WTC11 (cell line): ENCODE data around the gene EBP. TPM values are rescaled to one million over a fixed set of nuclear protein-coding genes. Genes with fewer than 3 reads are reported as not detected.

Experiments used
- ATAC-seq: fragments of 200-7000 bp; cut with Tn5 transposase; 2 replicates; pipeline ENCODE4 v1.10.0; 2021; ENCODE audit warnings: mild to moderate bottlenecking, moderate library complexity
- CTCF ChIA-PET: fragments of 300-600 bp; sonication (Branson Sonifier 250); formaldehyde crosslinking; loops from one replicate; lab custom pipeline; 2021; ENCODE audit warnings: antibody characterized with exemption; lab: Charles Lee
- POLR2A ChIA-PET: fragments of 350-600 bp; sonication (Branson Sonifier 250); formaldehyde crosslinking; loops from one replicate; lab custom pipeline; 2021; ENCODE audit warnings: antibody characterized with exemption; lab: Charles Lee
- DNase-seq: peaks from one replicate; pipeline ENCODE4 v3.0.0; 2021; ENCODE audit warnings: low spot score
- H3K27ac Mint-ChIP-seq: 2 replicates; pipeline ENCODE4 v1.8.0; 2021; ENCODE audit warnings: mixed read lengths
- H3K27me3 Mint-ChIP-seq: 2 replicates; pipeline ENCODE4 v1.8.0; 2021; ENCODE audit warnings: low read depth, mild to moderate bottlenecking, moderate library complexity, mixed read lengths
- H3K36me3 Mint-ChIP-seq: 2 replicates; pipeline ENCODE4 v1.8.0; 2021; ENCODE audit warnings: mixed read lengths
- H3K4me1 Mint-ChIP-seq: 2 replicates; pipeline ENCODE4 v1.8.0; 2022; ENCODE audit warnings: mixed read lengths
- H3K4me3 Mint-ChIP-seq: 2 replicates; pipeline ENCODE4 v1.8.0; 2021; ENCODE audit warnings: mild to moderate bottlenecking, moderate library complexity, mixed read lengths
- H3K9me3 Mint-ChIP-seq: 2 replicates; pipeline ENCODE4 v1.8.0; 2021; ENCODE audit warnings: mixed read lengths
- FOXJ3 ChIP-seq: sonication (generic); formaldehyde crosslinking; IDR thresholded peaks from 2 replicates; pipeline ENCODE4 v1.9.0; 2021; ENCODE audit warnings: missing genetic modification reagents, mild to moderate bottlenecking, borderline replicate concordance
- FOXP1 ChIP-seq: sonication (generic); formaldehyde crosslinking; IDR thresholded peaks from 2 replicates; pipeline ENCODE4 v1.8.0; 2022; ENCODE audit warnings: missing genetic modification reagents, mild to moderate bottlenecking, moderate library complexity, borderline replicate concordance
- GTF2I ChIP-seq: fragments of 250-450 bp; sonication (Bioruptor Pico); conservative IDR thresholded peaks from 2 replicates; pipeline ENCODE4 v1.4.0; 2021; ENCODE audit warnings: mild to moderate bottlenecking
- HMGA2 ChIP-seq: fragments of 250-450 bp; sonication (Bioruptor Pico); IDR thresholded peaks from 2 replicates; pipeline ENCODE4 v1.4.0; 2021; ENCODE audit warnings: mild to moderate bottlenecking, moderate library complexity
- JUN ChIP-seq: sonication (generic); formaldehyde crosslinking; IDR thresholded peaks from 2 replicates; pipeline ENCODE4 v1.8.0; 2023; ENCODE audit warnings: mild to moderate bottlenecking, missing genetic modification reagents
- KAT7 ChIP-seq: sonication (generic); formaldehyde crosslinking; IDR thresholded peaks from 2 replicates; pipeline ENCODE4 v1.8.1; 2023; ENCODE audit warnings: missing genetic modification reagents, mild to moderate bottlenecking, borderline replicate concordance
- MYBL2 ChIP-seq: sonication (generic); formaldehyde crosslinking; IDR thresholded peaks from 2 replicates; pipeline ENCODE4 v1.8.1; 2023; ENCODE audit warnings: mild to moderate bottlenecking, moderate library complexity, missing genetic modification reagents
- NFATC4 ChIP-seq: fragments of 250-450 bp; sonication (Bioruptor Pico); IDR thresholded peaks from 2 replicates; pipeline ENCODE4 v1.9.0; 2021; ENCODE audit warnings: mild to moderate bottlenecking
- NFYB ChIP-seq: sonication (generic); formaldehyde crosslinking; conservative IDR thresholded peaks from 2 replicates; pipeline ENCODE4 v1.8.0; 2022; ENCODE audit warnings: low read depth, missing genetic modification reagents
- NR3C1 ChIP-seq: sonication (generic); formaldehyde crosslinking; conservative IDR thresholded peaks from 2 replicates; pipeline ENCODE4 v1.8.1; 2023; ENCODE audit warnings: low read depth, mild to moderate bottlenecking, missing genetic modification reagents
- PRRX2 ChIP-seq: fragments of 250-450 bp; sonication (Bioruptor Pico); IDR thresholded peaks from 2 replicates; pipeline ENCODE4 v1.8.0; 2021; ENCODE audit warnings: mild to moderate bottlenecking
- ZBTB21 ChIP-seq: sonication (generic); formaldehyde crosslinking; IDR thresholded peaks from 2 replicates; pipeline ENCODE4 v1.8.1; 2023; ENCODE audit warnings: mild to moderate bottlenecking, missing genetic modification reagents, borderline replicate concordance
- ZNF232 ChIP-seq: sonication (generic); formaldehyde crosslinking; IDR thresholded peaks from 2 replicates; pipeline ENCODE4 v1.8.0; 2022; ENCODE audit warnings: mild to moderate bottlenecking, missing genetic modification reagents
- ZNF396 ChIP-seq: fragments of 250-450 bp; sonication (Bioruptor Pico); IDR thresholded peaks from 2 replicates; pipeline ENCODE4 v1.8.0; 2021; ENCODE audit warnings: mild to moderate bottlenecking, moderate library complexity, borderline replicate concordance
- ZNF423 ChIP-seq: fragments of 250-450 bp; sonication (Bioruptor Pico); IDR thresholded peaks from 2 replicates; pipeline ENCODE4 v2.1.2; 2022; ENCODE audit warnings: mild to moderate bottlenecking, moderate library complexity
- total RNA-seq: library from RNA; stranded (reverse); gene quantifications from 3 replicates; pipeline ENCODE4 v1.2.3, GENCODE V29; 2021
- TF ChIP-seq, protein P1 (sequence below): fragments of 250-450 bp; sonication (Bioruptor Pico); IDR thresholded peaks from 2 replicates; pipeline ENCODE4 v1.9.0; 2021; ENCODE audit warnings: mild to moderate bottlenecking
- TF ChIP-seq, protein P2 (sequence below): sonication (generic); formaldehyde crosslinking; IDR thresholded peaks from 2 replicates; pipeline ENCODE4 v1.8.0; 2022; ENCODE audit warnings: missing genetic modification reagents
- TF ChIP-seq, protein P3 (sequence below): sonication (generic); formaldehyde crosslinking; IDR thresholded peaks from 2 replicates; pipeline ENCODE4 v1.8.1; 2022; ENCODE audit warnings: low read depth, missing genetic modification reagents, borderline replicate concordance
- TF ChIP-seq, protein P4 (sequence below): sonication (generic); formaldehyde crosslinking; IDR thresholded peaks from 2 replicates; pipeline ENCODE4 v1.8.0; 2022; ENCODE audit warnings: mild to moderate bottlenecking, missing genetic modification reagents
- TF ChIP-seq, protein P5 (sequence below): sonication (generic); formaldehyde crosslinking; IDR thresholded peaks from 2 replicates; pipeline ENCODE4 v1.8.0; 2023; ENCODE audit warnings: missing genetic modification reagents, mild to moderate bottlenecking, borderline replicate concordance
- TF ChIP-seq, protein P6 (sequence below): sonication (generic); formaldehyde crosslinking; IDR thresholded peaks from 2 replicates; pipeline ENCODE4 v1.8.1; 2023; ENCODE audit warnings: mild to moderate bottlenecking, missing genetic modification reagents, moderate library complexity

EBP gene
- total RNA-seq, 1 experiment from 2014 or later, result 129 TPM

DNA sequence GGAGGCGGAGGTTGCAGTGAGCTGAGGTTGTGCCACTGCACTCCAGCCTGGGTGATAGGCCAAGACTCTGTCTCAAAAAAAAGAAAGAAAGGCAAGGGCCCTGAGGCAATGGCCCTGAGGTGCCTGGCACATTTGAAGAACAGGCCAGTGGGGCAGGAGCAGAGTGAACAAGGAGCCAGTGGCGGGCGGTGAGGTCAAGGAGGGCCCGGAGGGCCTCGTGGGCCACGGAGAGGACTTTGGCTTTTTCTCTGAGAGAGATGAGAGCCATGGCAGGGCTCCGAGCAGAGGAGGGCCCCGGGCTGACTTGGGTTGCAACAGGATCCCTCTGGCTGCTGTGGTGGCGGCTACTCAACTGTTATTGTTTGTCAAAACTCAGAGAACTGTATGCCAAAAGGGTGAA lies 32.3 kb upstream of the EBP start:
- POLR2A ChIA-PET, result no interaction called here
- no peak for ATAC-seq
- Mint-ChIP-seq H3K4me3 (no peak overlapping the region), H3K4me1 (no peaks in the 10 kb centered on the region), H3K36me3 (no peaks in the 10 kb centered on the region), H3K27ac (no peak overlapping the region), H3K9me3 (no peaks in the 10 kb centered on the region), H3K27me3 (no peaks in the 10 kb centered on the region)
- TF ChIP-seq, protein P1, sequence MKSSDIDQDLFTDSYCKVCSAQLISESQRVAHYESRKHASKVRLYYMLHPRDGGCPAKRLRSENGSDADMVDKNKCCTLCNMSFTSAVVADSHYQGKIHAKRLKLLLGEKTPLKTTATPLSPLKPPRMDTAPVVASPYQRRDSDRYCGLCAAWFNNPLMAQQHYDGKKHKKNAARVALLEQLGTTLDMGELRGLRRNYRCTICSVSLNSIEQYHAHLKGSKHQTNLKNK, result no peak
- TF ChIP-seq, protein P2, sequence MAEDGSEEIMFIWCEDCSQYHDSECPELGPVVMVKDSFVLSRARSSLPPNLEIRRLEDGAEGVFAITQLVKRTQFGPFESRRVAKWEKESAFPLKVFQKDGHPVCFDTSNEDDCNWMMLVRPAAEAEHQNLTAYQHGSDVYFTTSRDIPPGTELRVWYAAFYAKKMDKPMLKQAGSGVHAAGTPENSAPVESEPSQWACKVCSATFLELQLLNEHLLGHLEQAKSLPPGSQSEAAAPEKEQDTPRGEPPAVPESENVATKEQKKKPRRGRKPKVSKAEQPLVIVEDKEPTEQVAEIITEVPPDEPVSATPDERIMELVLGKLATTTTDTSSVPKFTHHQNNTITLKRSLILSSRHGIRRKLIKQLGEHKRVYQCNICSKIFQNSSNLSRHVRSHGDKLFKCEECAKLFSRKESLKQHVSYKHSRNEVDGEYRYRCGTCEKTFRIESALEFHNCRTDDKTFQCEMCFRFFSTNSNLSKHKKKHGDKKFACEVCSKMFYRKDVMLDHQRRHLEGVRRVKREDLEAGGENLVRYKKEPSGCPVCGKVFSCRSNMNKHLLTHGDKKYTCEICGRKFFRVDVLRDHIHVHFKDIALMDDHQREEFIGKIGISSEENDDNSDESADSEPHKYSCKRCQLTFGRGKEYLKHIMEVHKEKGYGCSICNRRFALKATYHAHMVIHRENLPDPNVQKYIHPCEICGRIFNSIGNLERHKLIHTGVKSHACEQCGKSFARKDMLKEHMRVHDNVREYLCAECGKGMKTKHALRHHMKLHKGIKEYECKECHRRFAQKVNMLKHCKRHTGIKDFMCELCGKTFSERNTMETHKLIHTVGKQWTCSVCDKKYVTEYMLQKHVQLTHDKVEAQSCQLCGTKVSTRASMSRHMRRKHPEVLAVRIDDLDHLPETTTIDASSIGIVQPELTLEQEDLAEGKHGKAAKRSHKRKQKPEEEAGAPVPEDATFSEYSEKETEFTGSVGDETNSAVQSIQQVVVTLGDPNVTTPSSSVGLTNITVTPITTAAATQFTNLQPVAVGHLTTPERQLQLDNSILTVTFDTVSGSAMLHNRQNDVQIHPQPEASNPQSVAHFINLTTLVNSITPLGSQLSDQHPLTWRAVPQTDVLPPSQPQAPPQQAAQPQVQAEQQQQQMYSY (CRISPR knock-in tag), result no peak
- TF ChIP-seq ZNF423 (CRISPR knock-in tag) (no peak), FOXJ3 (CRISPR knock-in tag) (no peak), ZNF396 (CRISPR knock-in tag) (no peak), HMGA2 (CRISPR knock-in tag) (no peak), PRRX2 (CRISPR knock-in tag) (no peak), NFATC4 (no peak), NR3C1 (CRISPR knock-in tag) (no peak), GTF2I (CRISPR knock-in tag) (no peak), FOXP1 (CRISPR knock-in tag) (no peak), MYBL2 (CRISPR knock-in tag) (no peak), ZNF232 (no peak), JUN (CRISPR knock-in tag) (no peak), NFYB (CRISPR knock-in tag) (no peak)
- TF ChIP-seq, protein P3, sequence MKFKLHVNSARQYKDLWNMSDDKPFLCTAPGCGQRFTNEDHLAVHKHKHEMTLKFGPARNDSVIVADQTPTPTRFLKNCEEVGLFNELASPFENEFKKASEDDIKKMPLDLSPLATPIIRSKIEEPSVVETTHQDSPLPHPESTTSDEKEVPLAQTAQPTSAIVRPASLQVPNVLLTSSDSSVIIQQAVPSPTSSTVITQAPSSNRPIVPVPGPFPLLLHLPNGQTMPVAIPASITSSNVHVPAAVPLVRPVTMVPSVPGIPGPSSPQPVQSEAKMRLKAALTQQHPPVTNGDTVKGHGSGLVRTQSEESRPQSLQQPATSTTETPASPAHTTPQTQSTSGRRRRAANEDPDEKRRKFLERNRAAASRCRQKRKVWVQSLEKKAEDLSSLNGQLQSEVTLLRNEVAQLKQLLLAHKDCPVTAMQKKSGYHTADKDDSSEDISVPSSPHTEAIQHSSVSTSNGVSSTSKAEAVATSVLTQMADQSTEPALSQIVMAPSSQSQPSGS (CRISPR knock-in tag), result no peak
- TF ChIP-seq, protein P4, sequence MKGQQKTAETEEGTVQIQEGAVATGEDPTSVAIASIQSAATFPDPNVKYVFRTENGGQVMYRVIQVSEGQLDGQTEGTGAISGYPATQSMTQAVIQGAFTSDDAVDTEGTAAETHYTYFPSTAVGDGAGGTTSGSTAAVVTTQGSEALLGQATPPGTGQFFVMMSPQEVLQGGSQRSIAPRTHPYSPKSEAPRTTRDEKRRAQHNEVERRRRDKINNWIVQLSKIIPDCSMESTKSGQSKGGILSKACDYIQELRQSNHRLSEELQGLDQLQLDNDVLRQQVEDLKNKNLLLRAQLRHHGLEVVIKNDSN, result no peak
- CTCF ChIA-PET, result no interaction called here
- no peak for DNase-seq

DNA sequence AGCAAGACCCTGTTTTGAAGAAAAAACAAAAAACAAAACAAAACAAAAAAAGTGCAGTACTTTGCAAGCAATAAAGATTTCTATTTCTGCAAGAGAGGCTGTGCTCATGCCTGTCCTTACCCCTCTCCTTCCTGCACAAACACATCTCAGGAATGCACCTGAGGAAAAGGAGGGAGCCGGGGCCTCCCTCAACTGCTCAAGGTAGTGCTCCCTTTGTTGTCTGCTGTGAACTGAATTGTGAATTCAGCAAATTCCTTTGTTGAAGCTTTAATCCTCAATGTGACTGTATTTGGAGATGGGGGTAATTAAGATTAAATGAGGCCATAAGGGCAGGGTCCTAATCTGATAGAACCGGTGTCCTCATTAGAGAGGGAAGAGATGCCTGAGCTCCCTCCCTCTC lies 31.7 kb upstream of the EBP start:
- TF ChIP-seq KAT7 (no peak), ZBTB21 (CRISPR knock-in tag) (no peak), JUN (CRISPR knock-in tag) (no peak), ZNF232 (no peak)
- TF ChIP-seq, protein P5, sequence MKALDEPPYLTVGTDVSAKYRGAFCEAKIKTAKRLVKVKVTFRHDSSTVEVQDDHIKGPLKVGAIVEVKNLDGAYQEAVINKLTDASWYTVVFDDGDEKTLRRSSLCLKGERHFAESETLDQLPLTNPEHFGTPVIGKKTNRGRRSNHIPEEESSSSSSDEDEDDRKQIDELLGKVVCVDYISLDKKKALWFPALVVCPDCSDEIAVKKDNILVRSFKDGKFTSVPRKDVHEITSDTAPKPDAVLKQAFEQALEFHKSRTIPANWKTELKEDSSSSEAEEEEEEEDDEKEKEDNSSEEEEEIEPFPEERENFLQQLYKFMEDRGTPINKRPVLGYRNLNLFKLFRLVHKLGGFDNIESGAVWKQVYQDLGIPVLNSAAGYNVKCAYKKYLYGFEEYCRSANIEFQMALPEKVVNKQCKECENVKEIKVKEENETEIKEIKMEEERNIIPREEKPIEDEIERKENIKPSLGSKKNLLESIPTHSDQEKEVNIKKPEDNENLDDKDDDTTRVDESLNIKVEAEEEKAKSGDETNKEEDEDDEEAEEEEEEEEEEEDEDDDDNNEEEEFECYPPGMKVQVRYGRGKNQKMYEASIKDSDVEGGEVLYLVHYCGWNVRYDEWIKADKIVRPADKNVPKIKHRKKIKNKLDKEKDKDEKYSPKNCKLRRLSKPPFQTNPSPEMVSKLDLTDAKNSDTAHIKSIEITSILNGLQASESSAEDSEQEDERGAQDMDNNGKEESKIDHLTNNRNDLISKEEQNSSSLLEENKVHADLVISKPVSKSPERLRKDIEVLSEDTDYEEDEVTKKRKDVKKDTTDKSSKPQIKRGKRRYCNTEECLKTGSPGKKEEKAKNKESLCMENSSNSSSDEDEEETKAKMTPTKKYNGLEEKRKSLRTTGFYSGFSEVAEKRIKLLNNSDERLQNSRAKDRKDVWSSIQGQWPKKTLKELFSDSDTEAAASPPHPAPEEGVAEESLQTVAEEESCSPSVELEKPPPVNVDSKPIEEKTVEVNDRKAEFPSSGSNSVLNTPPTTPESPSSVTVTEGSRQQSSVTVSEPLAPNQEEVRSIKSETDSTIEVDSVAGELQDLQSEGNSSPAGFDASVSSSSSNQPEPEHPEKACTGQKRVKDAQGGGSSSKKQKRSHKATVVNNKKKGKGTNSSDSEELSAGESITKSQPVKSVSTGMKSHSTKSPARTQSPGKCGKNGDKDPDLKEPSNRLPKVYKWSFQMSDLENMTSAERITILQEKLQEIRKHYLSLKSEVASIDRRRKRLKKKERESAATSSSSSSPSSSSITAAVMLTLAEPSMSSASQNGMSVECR, result no peak
- TF ChIP-seq, protein P6, sequence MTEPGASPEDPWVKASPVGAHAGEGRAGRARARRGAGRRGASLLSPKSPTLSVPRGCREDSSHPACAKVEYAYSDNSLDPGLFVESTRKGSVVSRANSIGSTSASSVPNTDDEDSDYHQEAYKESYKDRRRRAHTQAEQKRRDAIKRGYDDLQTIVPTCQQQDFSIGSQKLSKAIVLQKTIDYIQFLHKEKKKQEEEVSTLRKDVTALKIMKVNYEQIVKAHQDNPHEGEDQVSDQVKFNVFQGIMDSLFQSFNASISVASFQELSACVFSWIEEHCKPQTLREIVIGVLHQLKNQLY, result no peak
- no peaks in the 10 kb centered on the region for H3K9me3 Mint-ChIP-seq
- no peaks in the 10 kb centered on the region for H3K27me3 Mint-ChIP-seq
- no peak overlapping the region for H3K27ac Mint-ChIP-seq
- CTCF ChIA-PET, result no interaction called here
- POLR2A ChIA-PET, result no interaction called here
- H3K4me1 Mint-ChIP-seq, result no peaks in the 10 kb centered on the region
- no peak overlapping the region for H3K4me3 Mint-ChIP-seq
- H3K36me3 Mint-ChIP-seq, result no peaks in the 10 kb centered on the region
- no peak for DNase-seq
- no peak for ATAC-seq
